GM23338 (cell line): ENCODE measurements around the gene TINAG. TPM values are rescaled to one million over a fixed set of nuclear protein-coding genes. Genes with fewer than 3 reads are reported as not detected.

Experiments used
- ATAC-seq: fragments of 200-7000 bp; cut with Tn5 transposase; 3 replicates; pipeline ENCODE4 v1.9.1; 2020
- DNase-seq: peaks from one replicate; pipeline ENCODE4 v3.0.0-alpha.2; 2015; ENCODE audit warnings: low spot score
- H2AFZ ChIP-seq: fragments of 200-600 bp; sonication (generic); 2 replicates; pipeline ENCODE4 v1.8.0; 2016; ENCODE audit warnings: antibody characterized with exemption, mild to moderate bottlenecking, moderate library complexity
- H3F3A ChIP-seq: fragments of 200-600 bp; sonication (generic); replicated peaks from 2 replicates; pipeline ENCODE4 v1.8.0; 2017; ENCODE audit warnings: antibody characterized with exemption, mixed run types, low read depth
- H3K27ac ChIP-seq: fragments of 200-600 bp; sonication (generic); 2 replicates; pipeline ENCODE4 v1.6.1; 2016; ENCODE audit warnings: low read depth
- H3K27me3 ChIP-seq: fragments of 200-600 bp; sonication (generic); 2 replicates; pipeline ENCODE4 v1.8.0; 2016; ENCODE audit warnings: mild to moderate bottlenecking, mixed run types, moderate library complexity; ENCODE audit not compliant: insufficient read depth
- H3K36me3 ChIP-seq: fragments of 200-600 bp; sonication (generic); 2 replicates; pipeline ENCODE4 v1.8.0; 2016; ENCODE audit warnings: mild to moderate bottlenecking; ENCODE audit not compliant: insufficient read depth
- H3K4me1 ChIP-seq: fragments of 200-600 bp; sonication (generic); 2 replicates; pipeline ENCODE4 v1.8.0; 2016; ENCODE audit warnings: mild to moderate bottlenecking, moderate library complexity; ENCODE audit not compliant: insufficient read depth
- H3K4me2 ChIP-seq: fragments of 200-600 bp; sonication (generic); 2 replicates; pipeline ENCODE4 v1.7.1; 2017; ENCODE audit warnings: mixed run types
- H3K4me3 ChIP-seq: fragments of 200-600 bp; sonication (generic); 2 replicates; pipeline ENCODE4 v1.6.1; 2016; ENCODE audit warnings: mixed run types
- H3K79me2 ChIP-seq: fragments of 200-600 bp; sonication (generic); replicated peaks from 2 replicates; pipeline ENCODE4 v1.8.0; 2017; ENCODE audit warnings: mild to moderate bottlenecking; ENCODE audit not compliant: insufficient read depth
- H3K9me2 ChIP-seq: fragments of 200-600 bp; sonication (generic); 2 replicates; pipeline ENCODE4 v1.8.0; 2017; ENCODE audit not compliant: insufficient read depth
- H4K20me1 ChIP-seq: fragments of 200-600 bp; sonication (generic); replicated peaks from 2 replicates; pipeline ENCODE4 v1.8.0; 2017; ENCODE audit warnings: mild to moderate bottlenecking; ENCODE audit not compliant: insufficient read depth
- H3K27ac Mint-ChIP-seq: 2 replicates; pipeline ENCODE4 v1.8.0; 2020; ENCODE audit warnings: inconsistent platforms, mild to moderate bottlenecking, moderate library complexity, mixed read lengths
- H3K27me3 Mint-ChIP-seq: 3 replicates; pipeline ENCODE4 v1.8.0; 2022; ENCODE audit warnings: low read depth, mild to moderate bottlenecking, moderate library complexity, mixed read lengths, inconsistent platforms; ENCODE audit not compliant: insufficient read depth, poor library complexity
- H3K36me3 Mint-ChIP-seq: 3 replicates; pipeline ENCODE4 v1.8.0; 2021; ENCODE audit warnings: low read depth, mild to moderate bottlenecking, inconsistent platforms, moderate library complexity, mixed read lengths
- H3K4me1 Mint-ChIP-seq: 3 replicates; pipeline ENCODE4 v1.8.0; 2020; ENCODE audit warnings: mild to moderate bottlenecking, inconsistent platforms, mixed read lengths
- H3K4me3 Mint-ChIP-seq: 3 replicates; pipeline ENCODE4 v1.8.0; 2021; ENCODE audit warnings: moderate library complexity, mild to moderate bottlenecking, inconsistent platforms, mixed read lengths
- H3K9me3 Mint-ChIP-seq: 3 replicates; pipeline ENCODE4 v1.8.0; 2020; ENCODE audit warnings: moderate library complexity, mild to moderate bottlenecking, inconsistent platforms, mixed read lengths
- CTCF ChIP-seq, 2 experiments: fragments of 200-600 bp in 1 of 2; sonication (generic) in 1 of 2; conservative IDR thresholded peaks; 2 replicates each; pipeline versions ENCODE4 v1.5.1 to v1.6.1; 2016 to 2017; ENCODE audit warnings: antibody characterized with exemption in 2 of 2, low read depth in 2 of 2, mild to moderate bottlenecking in 2 of 2, moderate library complexity in 1 of 2
- ETS1 ChIP-seq: IDR thresholded peaks from 2 replicates; pipeline ENCODE4 v1.6.1; 2016; ENCODE audit warnings: antibody characterized with exemption
- EZH2 ChIP-seq: fragments of 200-600 bp; sonication (generic); IDR thresholded peaks from one replicate; pipeline ENCODE4 v1.8.0; 2017; ENCODE audit warnings: antibody characterized with exemption, mild to moderate bottlenecking, low read depth; ENCODE audit not compliant: unreplicated experiment
- JUNB ChIP-seq: IDR thresholded peaks from one replicate; pipeline ENCODE4 v1.6.1; 2016; ENCODE audit warnings: antibody characterized with exemption; ENCODE audit not compliant: unreplicated experiment
- NANOG ChIP-seq: IDR thresholded peaks from 2 replicates; pipeline ENCODE4 v1.6.1; 2016; ENCODE audit warnings: antibody characterized with exemption, borderline replicate concordance
- ZNF114 ChIP-seq: fragments of 250-450 bp; sonication (Bioruptor Pico); IDR thresholded peaks from 2 replicates; pipeline ENCODE4 v1.5.0; 2020; ENCODE audit warnings: mild to moderate bottlenecking, moderate library complexity
- ZNF331 ChIP-seq: fragments of 250-450 bp; sonication (Bioruptor Pico); IDR thresholded peaks from 2 replicates; pipeline ENCODE4 v1.5.0; 2020; ENCODE audit warnings: low read depth, mild to moderate bottlenecking, moderate library complexity
- ZNF462 ChIP-seq: fragments of 250-450 bp; sonication (Bioruptor Pico); IDR thresholded peaks from 2 replicates; pipeline ENCODE4 v1.5.0; 2020; ENCODE audit warnings: mild to moderate bottlenecking, moderate library complexity
- polyA plus RNA-seq: library from polyadenylated mRNA; unstranded; fragments of >200 nt; fragmentation: Nextera tagmentation; extraction: Ambion mirVana; gene quantifications from 2 replicates; pipeline ENCODE4 v1.2.1, GENCODE V29; 2016
- total RNA-seq: library from RNA; depleted of rRNA; stranded (reverse); fragments of >200 nt; shearing (Covaris generic); gene quantifications from 2 replicates; pipeline ENCODE4 v1.2.3, GENCODE V29; 2014

The TINAG gene
- total and polyA plus RNA-seq, 2 experiments from 2014 or later = not detected

- TF ChIP-seq ETS1 = no peak
- no peak for TF ChIP-seq CTCF (conservative IDR thresholded peaks at IDR 0.05; ENCODE audit: low read depth in 2 of 2)
- TF ChIP-seq NANOG = no peak
- no peak for TF ChIP-seq ZNF331 (CRISPR knock-in tag)
- TF ChIP-seq JUNB = no peak
Observed at GRCh38 chr6:54377776-54378175, 69.5 kb downstream of the TINAG start (continued).

GRCh38 chr6:54386295-54386694, 78.1 kb downstream of the TINAG start:
- H3K4me1 ChIP-seq = no peaks in the 10 kb centered on the region; the same call in 1 of the 2 replicates
- no peaks in the 10 kb centered on the region for H3K36me3 Mint-ChIP-seq
- H3K4me1 Mint-ChIP-seq = no peaks in the 10 kb centered on the region; the same call in 1 of the 3 replicates
- no peak overlapping the region for H2AFZ ChIP-seq
- H3K27me3 Mint-ChIP-seq = no peaks in the 10 kb centered on the region
- H3F3A ChIP-seq = no peaks in the 10 kb centered on the region
- DNase-seq (no peak), ATAC-seq (no peak)
- no peak overlapping the region for H3K4me2 ChIP-seq
- H3K9me3 Mint-ChIP-seq = peaks cover under 1% of the 10 kb centered on the region; the same call in 1 of the 3 replicates
- no peaks in the 10 kb centered on the region for H3K36me3 ChIP-seq
- H3K9me2 ChIP-seq = peaks cover 3% of the 10 kb centered on the region; the same call in 1 of the 2 replicates
- H3K27me3 ChIP-seq = no peaks in the 10 kb centered on the region
- no peak overlapping the region for H3K27ac Mint-ChIP-seq
- no peaks in the 10 kb centered on the region for H3K79me2 ChIP-seq
- H3K27ac ChIP-seq = no peak overlapping the region
- H3K4me3 ChIP-seq = no peak overlapping the region
- no peak for TF ChIP-seq ZNF331 (CRISPR knock-in tag)
- no peak for TF ChIP-seq EZH2
- no peak for TF ChIP-seq ZNF462 (CRISPR knock-in tag)
- no peak for TF ChIP-seq NANOG
- no peak for TF ChIP-seq ZNF114 (CRISPR knock-in tag)
- TF ChIP-seq ETS1 = no peak
- TF ChIP-seq CTCF (conservative IDR thresholded peaks at IDR 0.05; ENCODE audit: low read depth in 2 of 2) = no peak
- H4K20me1 ChIP-seq = no peaks in the 10 kb centered on the region
- no peak overlapping the region for H3K4me3 Mint-ChIP-seq
